Measurements from ENCODE around the gene NPAS3.

- TF ChIP-seq TAF1 (IDR thresholded peaks at IDR 0.05; ENCODE audit: low read depth, low read length) (no peak), POLR2A (IDR thresholded peaks at IDR 0.05; ENCODE audit: low read depth, low read length) (no peak), POLR2AphosphoS5 (IDR thresholded peaks at IDR 0.05; ENCODE audit: low read depth, low read length) (no peak), SPI1 (IDR thresholded peaks at IDR 0.05; ENCODE audit: low read depth, low read length) (no peak), PAX5 (IDR thresholded peaks at IDR 0.05; ENCODE audit: insufficient read depth, low read length, severe bottlenecking) (no peak), POU2F2 (IDR thresholded peaks at IDR 0.05; ENCODE audit: low read depth, low read length) (no peak)
These were observed 555.3 kb downstream of the NPAS3 start for GRCh38 chr14:33493990-33494389.
